GM12865 (cell line): ENCODE results near the gene OR51A2.

Experiments used
- DNase-seq: peaks from one replicate; pipeline ENCODE4 v3.0.0; 2010; ENCODE audit warnings: low read depth
- H3K4me3 ChIP-seq: 2 replicates; pipeline ENCODE4 v1.5.1; 2011; ENCODE audit warnings: mild to moderate bottlenecking, low read depth, low read length, control low read depth
- CTCF ChIP-seq: IDR thresholded peaks from 2 replicates; pipeline ENCODE4 v1.5.1; 2011; ENCODE audit warnings: low read length, control low read depth, low read depth, inconsistent platforms; ENCODE audit not compliant: insufficient read depth; ENCODE audit errors: missing control alignments

Gene OR51A2

GRCh38 chr11:4926608-4927007, 28.9 kb downstream of the OR51A2 start:
- no peak overlapping the region for H3K4me3 ChIP-seq
- no peak for TF ChIP-seq CTCF
- no peak for DNase-seq

- DNase-seq: no peak
- no peak for TF ChIP-seq CTCF
- no peak within 1 kb of the TSS for H3K4me3 ChIP-seq
Observed at GRCh38 chr11:4924239-4924638, 31.3 kb downstream of the OR51A2 start, which contains the start of gene OR51G1. Gene OR51G1, minus strand, starts transcription at chr11:4924339. Its CDS starts 0 bp downstream, at chr11:4924339.

- DNase-seq: no peak
- no peak for TF ChIP-seq CTCF
- H3K4me3 ChIP-seq: no peak overlapping the region
Observed at GRCh38 chr11:4922304-4922703, 33.2 kb downstream of the OR51A2 start.

GRCh38 chr11:4921796-4922195, 33.7 kb downstream of the OR51A2 start:
- no peak for TF ChIP-seq CTCF
- no peak overlapping the region for H3K4me3 ChIP-seq
- DNase-seq: no peak

- H3K4me3 ChIP-seq: no peak within 1 kb of the TSS
- no peak for TF ChIP-seq CTCF
- DNase-seq: no peak
Observed at GRCh38 chr11:4919250-4919649, 36.3 kb downstream of the OR51A2 start, which contains the start of gene OR51G2. Gene OR51G2, minus strand, starts transcription at chr11:4919350. Its CDS starts 3,687 bp downstream, at chr11:4915663.

- TF ChIP-seq CTCF: no peak
- no peak overlapping the region for H3K4me3 ChIP-seq
- no peak for DNase-seq
Observed at GRCh38 chr11:4916581-4916980, 38.9 kb downstream of the OR51A2 start.
